Neuron (in vitro differentiated cells): ENCODE data around the gene VCL.
"Not testable (repeated sequence)": the region's sequence is repeated elsewhere in the genome, so short reads cannot be mapped to it uniquely, and the experiment has no call there.

Source experiments
- H2AFZ ChIP-seq: one replicate; pipeline ENCODE4 v1.6.1; 2013; ENCODE audit warnings: low read depth, mild to moderate bottlenecking, inconsistent platforms, low read length, moderate library complexity
- H3K27me3 ChIP-seq: one replicate; pipeline ENCODE4 v1.6.1; 2013; ENCODE audit warnings: low read length; ENCODE audit not compliant: insufficient read depth
- H3K36me3 ChIP-seq: one replicate; pipeline ENCODE4 v1.6.1; 2013; ENCODE audit warnings: low read length; ENCODE audit not compliant: insufficient read depth
- H3K4me1 ChIP-seq: one replicate; pipeline ENCODE4 v1.6.1; 2013; ENCODE audit warnings: low read length; ENCODE audit not compliant: insufficient read depth
- H3K4me3 ChIP-seq: 2 replicates; pipeline ENCODE4 v1.5.1; 2013; ENCODE audit warnings: mild to moderate bottlenecking, low read length, moderate library complexity
- H3K9me3 ChIP-seq: one replicate; pipeline ENCODE4 v1.6.1; 2013; ENCODE audit warnings: low read length

The VCL gene

DNA sequence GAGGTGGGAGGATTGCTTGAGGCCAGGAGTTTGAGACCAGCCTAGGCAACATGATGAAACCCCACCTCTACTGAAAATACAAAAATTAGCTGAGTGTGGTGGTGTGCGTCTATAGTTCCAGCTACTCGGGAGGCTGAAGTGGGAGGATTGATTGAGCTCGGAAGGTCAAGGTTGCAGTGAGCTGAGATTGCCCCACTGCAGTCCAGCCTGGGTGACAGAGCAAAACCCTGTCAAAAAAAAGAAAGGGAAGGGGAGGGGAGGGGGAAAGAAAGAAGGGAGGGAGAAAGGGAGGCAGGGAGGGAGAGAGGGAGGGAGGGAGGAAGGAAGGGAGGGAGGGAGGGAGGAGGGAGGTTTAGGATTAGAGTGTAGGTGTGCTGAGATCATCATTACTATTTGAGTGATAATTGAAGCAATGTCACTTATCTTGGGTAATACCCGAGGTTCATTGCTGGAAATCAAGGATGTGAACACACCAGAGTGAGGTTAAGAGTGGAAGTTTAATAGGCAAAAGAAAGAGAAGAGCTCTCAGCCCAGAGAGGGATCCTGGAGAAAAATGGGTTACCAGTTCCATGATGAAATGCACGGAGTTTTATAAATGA, 27.6 kb downstream of the VCL start:
- H3K9me3 ChIP-seq = no peaks in the 10 kb centered on the region
- H3K4me1 ChIP-seq = no peaks in the 10 kb centered on the region
- no peak overlapping the region for H3K4me3 ChIP-seq
- peaks cover 5% of the 10 kb centered on the region for H3K36me3 ChIP-seq
- no peak overlapping the region for H2AFZ ChIP-seq
- H3K27me3 ChIP-seq = no peaks in the 10 kb centered on the region

DNA sequence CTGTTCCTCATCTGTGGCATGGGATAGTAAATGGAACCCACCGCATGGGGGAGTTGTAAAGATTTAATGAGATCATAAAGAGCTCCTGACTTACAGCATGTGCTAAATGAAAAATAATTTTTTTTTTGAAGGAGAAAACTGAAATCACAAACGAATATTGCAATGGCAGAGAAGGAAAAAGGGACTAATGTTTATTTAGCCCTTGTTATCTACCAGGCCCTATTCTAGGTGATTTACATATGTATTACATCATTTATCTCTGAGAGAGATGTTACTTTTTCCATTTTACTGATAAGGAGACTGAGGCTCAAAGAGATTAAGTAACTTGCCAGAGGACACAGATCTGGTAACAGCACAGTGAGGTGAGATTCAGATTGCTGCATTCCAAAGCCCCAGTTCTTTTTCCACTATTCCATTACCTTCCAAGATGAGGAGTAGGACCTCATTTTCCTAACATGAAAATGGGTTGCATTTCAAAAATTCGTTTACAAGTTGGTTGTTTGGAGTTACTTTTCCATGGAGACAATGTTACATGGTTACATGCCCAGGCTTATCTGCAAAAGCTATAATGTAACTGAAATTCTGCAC, 28.6 kb downstream of the VCL start:
- no peaks in the 10 kb centered on the region for H3K27me3 ChIP-seq
- H3K36me3 ChIP-seq = peaks cover 5% of the 10 kb centered on the region
- no peaks in the 10 kb centered on the region for H3K4me1 ChIP-seq

DNA sequence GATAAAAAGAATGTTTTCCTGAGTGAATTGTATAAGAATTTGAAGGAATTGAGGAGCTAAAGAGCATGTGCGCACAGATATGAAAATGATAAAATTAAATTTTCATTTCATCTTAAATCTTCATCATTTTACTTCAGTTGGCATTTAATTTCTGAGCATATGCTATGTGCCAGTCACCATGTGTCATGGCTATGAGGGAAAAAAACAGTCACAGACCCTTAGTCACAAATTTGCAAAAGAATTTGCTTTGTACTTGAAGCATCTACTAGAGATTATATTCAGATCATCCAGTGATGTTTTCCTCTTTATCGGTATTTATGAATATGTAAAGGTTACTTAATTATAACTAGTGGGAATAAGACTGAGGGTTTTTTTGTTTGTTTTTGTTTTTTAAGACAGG, 29.8 kb downstream of the VCL start:
- Histone ChIP-seq H3K9me3 (no peaks in the 10 kb centered on the region), H3K4me1 (no peaks in the 10 kb centered on the region), H3K27me3 (no peaks in the 10 kb centered on the region), H3K4me3 (no peak overlapping the region), H3K36me3 (peaks cover 5% of the 10 kb centered on the region), H2AFZ (no peak overlapping the region)

More for the DNA sequence above, 28.6 kb downstream of the VCL start:
- Histone ChIP-seq H3K4me3 (no peak overlapping the region), H3K9me3 (no peaks in the 10 kb centered on the region), H2AFZ (no peak overlapping the region)

DNA sequence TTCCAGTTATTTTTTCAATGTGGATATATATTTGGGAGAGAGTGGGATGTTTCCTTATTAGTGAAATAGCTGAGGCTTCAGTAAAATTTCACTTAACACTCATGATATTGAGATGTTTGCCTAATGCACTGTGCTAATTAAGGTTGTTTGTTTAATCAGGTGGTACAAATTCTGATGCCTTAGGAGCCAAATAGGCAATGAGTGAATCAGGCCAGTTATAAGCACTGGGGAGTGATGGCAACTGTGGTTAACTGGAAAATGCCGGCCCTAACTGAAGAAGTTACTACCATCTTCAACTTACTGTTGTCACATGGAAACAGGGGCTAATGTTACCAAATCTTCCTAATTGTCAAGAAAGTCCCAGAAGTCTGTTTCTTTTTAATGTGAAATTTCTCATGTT, 32.0 kb downstream of the VCL start:
- Histone ChIP-seq H3K36me3 (no peaks in the 10 kb centered on the region), H3K27me3 (no peaks in the 10 kb centered on the region), H3K4me1 (peaks cover 10% of the 10 kb centered on the region), H3K9me3 (no peaks in the 10 kb centered on the region), H3K4me3 (no peak overlapping the region), H2AFZ (no peak overlapping the region)

DNA sequence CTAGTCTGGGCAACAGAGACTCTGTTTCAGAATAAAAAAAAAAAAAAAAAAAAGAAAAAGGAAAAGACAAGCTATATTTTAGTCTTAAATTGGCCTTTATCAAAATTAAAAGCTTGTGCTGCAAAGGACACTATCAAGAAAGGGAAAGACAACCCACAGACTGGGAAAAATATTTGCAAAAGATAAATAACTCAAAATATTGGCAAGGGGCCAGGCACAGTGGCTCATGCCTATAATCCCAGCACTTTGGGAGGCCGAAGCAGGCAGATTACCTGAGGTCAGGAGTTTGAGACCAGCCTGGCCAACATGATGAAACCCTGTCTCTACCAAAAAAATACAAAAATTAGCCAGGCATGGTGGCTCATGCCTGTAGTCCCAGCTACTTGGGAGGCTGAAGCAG, 34.3 kb downstream of the VCL start:
- peaks cover 21% of the 10 kb centered on the region for H3K4me1 ChIP-seq
- H3K36me3 ChIP-seq, H3K9me3 ChIP-seq, H2AFZ ChIP-seq, H3K4me3 ChIP-seq, H3K27me3 ChIP-seq: not testable (repeated sequence)

DNA sequence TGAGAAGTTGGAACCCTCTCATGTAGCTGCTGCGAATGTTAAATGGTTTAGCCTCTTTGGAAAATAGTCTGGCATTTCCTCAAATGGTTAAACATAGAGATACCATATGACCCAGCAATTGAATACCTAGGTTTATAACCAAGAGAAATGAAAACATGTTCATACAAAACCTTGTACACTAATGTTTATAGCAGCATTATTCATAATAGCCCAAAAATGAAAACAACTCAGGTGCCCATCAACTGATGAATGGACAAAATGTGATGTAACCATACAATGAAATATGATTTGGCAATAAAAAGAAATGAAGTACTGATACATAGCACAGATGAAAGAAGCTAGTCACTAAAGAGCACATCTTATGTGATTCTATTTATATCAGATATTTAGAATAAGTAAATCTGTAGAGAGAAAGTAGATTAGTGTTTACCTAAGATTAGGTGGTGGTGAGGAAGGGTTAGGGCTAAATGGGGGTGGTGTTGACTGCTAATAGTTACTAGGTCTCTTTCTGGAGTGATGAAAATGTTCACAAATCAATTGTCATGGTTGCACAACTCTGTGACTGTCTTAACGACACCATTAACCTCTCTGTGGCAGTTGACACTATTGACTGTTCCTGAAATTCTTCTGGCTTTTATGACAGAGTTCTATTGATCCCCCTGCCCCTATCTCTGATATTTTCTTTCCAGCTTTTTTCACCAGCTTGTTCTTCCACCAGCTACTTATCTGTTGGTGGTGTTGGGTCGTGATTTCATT, 35.2 kb downstream of the VCL start:
- peaks cover 3% of the 10 kb centered on the region for H3K36me3 ChIP-seq
- no peaks in the 10 kb centered on the region for H3K9me3 ChIP-seq
- no peaks in the 10 kb centered on the region for H3K27me3 ChIP-seq
- no peak overlapping the region for H3K4me3 ChIP-seq
- H2AFZ ChIP-seq = no peak overlapping the region
- peaks cover 21% of the 10 kb centered on the region for H3K4me1 ChIP-seq

DNA sequence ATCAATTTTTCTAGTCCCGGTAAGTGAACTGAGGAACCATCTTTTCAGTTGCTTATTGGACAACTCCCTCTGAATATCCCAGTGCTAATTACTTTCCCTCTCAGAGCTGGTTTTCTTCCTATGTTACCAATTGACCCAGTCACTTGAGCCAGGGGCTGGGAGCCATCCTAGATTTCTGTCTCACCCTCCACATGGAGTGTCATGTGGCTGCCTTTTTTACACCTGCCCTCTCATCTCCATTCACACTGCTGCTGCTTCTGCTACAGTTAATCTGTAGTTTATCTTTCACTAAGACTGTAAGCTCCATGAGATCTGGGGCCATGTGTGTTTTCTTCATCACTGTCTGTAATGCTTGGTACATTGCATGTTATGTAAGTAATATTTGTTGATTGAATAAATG, 35.8 kb downstream of the VCL start:
- H3K9me3 ChIP-seq = no peaks in the 10 kb centered on the region
- no peak overlapping the region for H3K4me3 ChIP-seq
- H3K36me3 ChIP-seq = peaks cover 3% of the 10 kb centered on the region
- no peak overlapping the region for H2AFZ ChIP-seq
- peaks cover 21% of the 10 kb centered on the region for H3K4me1 ChIP-seq
- H3K27me3 ChIP-seq = no peaks in the 10 kb centered on the region

DNA sequence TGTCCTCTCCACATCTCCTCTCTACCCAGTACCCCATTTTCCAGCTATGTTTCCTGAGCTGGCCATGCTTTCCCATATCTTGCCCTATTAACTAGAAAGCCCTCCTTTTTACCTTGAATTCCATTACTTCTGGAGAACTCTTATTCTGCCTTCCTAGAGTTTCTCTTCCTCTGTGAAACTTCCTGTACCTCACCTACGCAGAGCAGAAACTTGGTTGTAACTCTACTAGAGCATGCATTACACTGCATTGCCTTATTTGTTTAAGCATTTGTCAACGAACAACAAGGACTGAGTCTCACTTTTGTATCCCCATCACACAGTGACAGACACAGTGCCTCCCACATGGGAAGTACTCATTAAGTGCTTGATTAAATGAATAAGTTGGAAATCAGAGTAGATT, 36.4 kb downstream of the VCL start:
- peaks cover 3% of the 10 kb centered on the region for H3K36me3 ChIP-seq
- no peak overlapping the region for H3K4me3 ChIP-seq
- H3K4me1 ChIP-seq = peaks cover 21% of the 10 kb centered on the region
- H2AFZ ChIP-seq = no peak overlapping the region
- H3K27me3 ChIP-seq = no peaks in the 10 kb centered on the region
- H3K9me3 ChIP-seq = no peaks in the 10 kb centered on the region

DNA sequence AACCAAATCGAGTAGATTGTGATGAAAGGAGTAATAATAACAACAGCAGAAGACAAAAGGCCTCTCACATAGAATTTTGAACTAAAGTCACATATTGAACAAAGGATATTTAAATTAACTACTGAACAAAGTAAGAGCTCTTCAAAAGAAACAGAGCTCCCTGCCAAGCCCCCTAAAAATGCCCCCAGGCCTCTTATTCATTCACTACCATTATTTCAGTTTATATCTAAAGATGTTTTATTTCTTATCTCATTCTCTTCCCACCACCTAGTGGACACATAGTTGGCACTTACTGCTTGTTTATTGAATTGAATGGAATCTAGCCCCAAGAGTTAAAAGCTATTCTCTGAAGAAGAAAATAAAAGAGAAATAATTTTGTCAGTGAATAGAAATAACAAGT, 37.4 kb downstream of the VCL start:
- no peak overlapping the region for H2AFZ ChIP-seq
- peaks cover 3% of the 10 kb centered on the region for H3K36me3 ChIP-seq
- no peaks in the 10 kb centered on the region for H3K27me3 ChIP-seq
- no peaks in the 10 kb centered on the region for H3K9me3 ChIP-seq
- no peak overlapping the region for H3K4me3 ChIP-seq
- peaks cover 21% of the 10 kb centered on the region for H3K4me1 ChIP-seq

DNA sequence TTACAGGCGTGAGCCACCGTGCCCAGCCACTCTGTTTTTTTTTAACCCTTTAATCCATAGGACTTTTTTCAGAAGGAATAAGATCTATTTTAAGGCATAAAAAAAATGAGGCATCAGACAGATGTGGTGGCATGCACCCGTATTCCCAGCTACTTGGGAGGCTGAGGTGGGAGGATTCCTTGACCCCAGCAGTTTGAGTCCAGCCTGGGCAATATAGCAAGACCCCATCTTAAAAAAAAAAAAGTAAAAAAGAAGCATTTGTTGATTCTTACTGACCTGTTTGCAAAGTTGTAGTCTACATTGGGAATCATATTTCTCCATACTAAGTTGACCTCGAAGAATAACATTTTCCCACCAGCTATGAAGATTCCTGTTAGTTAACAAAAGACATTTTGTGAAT, 38.6 kb downstream of the VCL start:
- Histone ChIP-seq H3K36me3 (peaks cover 3% of the 10 kb centered on the region), H2AFZ (no peak overlapping the region), H3K27me3 (no peaks in the 10 kb centered on the region), H3K9me3 (no peaks in the 10 kb centered on the region), H3K4me3 (no peak overlapping the region), H3K4me1 (peaks cover 21% of the 10 kb centered on the region)

DNA sequence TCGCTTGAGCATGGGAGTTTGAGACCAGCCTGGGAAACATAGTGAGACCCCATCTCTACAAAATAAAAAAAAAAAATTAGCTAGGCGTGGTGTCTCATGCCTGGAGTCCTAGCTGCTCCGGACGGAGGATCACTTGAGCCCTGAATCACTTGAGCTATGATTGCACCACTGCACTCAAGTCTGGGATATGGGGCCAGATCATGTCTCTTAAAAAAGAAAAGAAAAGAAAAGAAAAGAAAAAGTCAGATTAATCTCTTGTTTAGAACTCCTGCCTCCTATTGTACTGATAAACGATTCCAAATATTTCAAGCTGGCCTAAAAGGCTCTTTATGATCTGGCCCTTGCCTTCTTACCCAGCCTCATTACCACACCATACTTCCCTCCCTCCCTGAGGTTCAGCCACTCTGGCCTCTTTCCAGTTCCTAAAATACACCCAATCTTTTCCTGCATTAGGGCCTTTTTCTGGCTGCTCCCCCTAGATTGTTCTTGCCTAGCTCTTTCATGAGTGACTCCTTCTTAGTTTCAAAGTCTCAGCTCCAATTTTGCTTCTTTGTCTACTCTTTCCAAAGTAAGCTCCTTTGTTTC, 41.7 kb downstream of the VCL start:
- Histone ChIP-seq H3K36me3 (peaks cover 15% of the 10 kb centered on the region), H2AFZ (no peak overlapping the region), H3K27me3 (no peaks in the 10 kb centered on the region), H3K4me1 (peaks cover 14% of the 10 kb centered on the region), H3K9me3 (no peaks in the 10 kb centered on the region), H3K4me3 (no peak overlapping the region)

DNA sequence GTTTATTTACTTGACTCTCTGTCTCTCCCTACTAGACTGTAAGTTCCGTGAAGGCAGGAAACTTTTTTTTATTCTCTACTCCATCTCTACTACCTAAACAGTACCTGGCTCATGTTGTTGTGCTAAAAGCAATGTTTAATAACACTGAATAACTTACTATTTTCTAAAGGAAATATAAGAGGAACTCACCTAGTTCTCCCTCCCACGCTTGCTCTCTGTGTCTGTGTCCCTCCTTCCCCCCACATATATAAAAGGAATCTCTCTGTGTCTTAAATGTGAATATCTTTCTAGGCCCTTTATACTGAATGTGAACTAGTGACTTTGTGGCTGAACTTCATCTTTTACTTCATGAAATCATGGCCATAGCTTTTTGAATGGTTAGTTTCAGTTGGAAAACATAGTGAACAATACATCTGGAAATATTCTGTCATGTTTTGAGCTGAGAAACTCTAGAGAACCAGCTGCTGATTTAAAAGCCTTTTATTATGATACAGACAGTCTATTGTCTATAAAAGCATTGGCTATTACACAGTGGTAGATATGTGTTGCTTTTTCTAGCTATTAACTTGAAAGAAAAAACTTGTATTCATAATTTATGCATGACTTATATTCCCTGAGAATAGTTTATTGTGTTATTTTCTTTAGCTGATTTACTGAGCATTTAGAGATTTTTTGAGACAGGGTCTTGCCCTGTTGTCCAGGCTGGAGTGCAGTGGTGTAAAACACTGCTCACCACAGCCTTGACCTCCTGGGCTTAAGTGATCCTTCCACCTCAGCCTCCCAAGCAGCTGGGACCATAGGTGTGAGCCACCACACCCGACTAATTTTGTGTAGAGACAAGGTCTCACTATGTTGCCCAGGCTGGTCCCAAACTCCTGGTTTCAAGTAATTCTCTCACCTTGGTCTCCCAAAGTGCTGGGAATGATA, 42.5 kb downstream of the VCL start:
- Histone ChIP-seq H3K36me3 (peaks cover 18% of the 10 kb centered on the region), H3K9me3 (no peaks in the 10 kb centered on the region), H3K27me3 (no peaks in the 10 kb centered on the region), H2AFZ (no peak overlapping the region), H3K4me1 (peaks cover 6% of the 10 kb centered on the region), H3K4me3 (no peak overlapping the region)
